Mesenteric fat pad (tissue), 1 donor: ENCODE results near the gene CREM. TPM values are rescaled to one million over a fixed set of nuclear protein-coding genes. Genes with fewer than 3 reads are reported as not detected.
"Not testable (repeated sequence)": the region's sequence is repeated elsewhere in the genome, so short reads cannot be mapped to it uniquely, and the experiment has no call there.

Experiments
- DNase-seq: peaks from one replicate; pipeline ENCODE4 v3.0.0-alpha.2; 2020; ENCODE audit warnings: low spot score
- long read RNA-seq: library from polyadenylated mRNA; unstranded; transcript quantifications from one replicate; pipeline ENCODE4 v2.0.0, GENCODE V29; 2020
- total RNA-seq: library from RNA; stranded (reverse); fragmentation: NEBNext Ultra II Directional; extraction: Animal tissue kit (Norgen Biotek cat#: 25700); gene quantifications from one replicate; pipeline ENCODE4 v1.2.1, GENCODE V29; 2021
- donor health status: DM: yes; HTN: yes; CAD: no.

The CREM gene
- 40.3 TPM for total RNA-seq
- long read RNA-seq, transcript CREM-207 (3 exons, 1,895 nt), result minor isoform, 9 of 90 reads
- long read RNA-seq, transcript CREM-230 (3 exons, 626 nt), result major isoform, 12 of 90 reads
- long read RNA-seq, transcript CREM-203 (3 exons, 1,625 nt), result minor isoform, 5 of 90 reads
- long read RNA-seq, transcript CREM-211 (4 exons, 1,207 nt), result minor isoform, 7 of 90 reads
- long read RNA-seq, partial matches to known transcripts, result 8 of 90 reads
- long read RNA-seq, other reads (novel, unspliced or antisense), result 30 of 90 reads

DNA sequence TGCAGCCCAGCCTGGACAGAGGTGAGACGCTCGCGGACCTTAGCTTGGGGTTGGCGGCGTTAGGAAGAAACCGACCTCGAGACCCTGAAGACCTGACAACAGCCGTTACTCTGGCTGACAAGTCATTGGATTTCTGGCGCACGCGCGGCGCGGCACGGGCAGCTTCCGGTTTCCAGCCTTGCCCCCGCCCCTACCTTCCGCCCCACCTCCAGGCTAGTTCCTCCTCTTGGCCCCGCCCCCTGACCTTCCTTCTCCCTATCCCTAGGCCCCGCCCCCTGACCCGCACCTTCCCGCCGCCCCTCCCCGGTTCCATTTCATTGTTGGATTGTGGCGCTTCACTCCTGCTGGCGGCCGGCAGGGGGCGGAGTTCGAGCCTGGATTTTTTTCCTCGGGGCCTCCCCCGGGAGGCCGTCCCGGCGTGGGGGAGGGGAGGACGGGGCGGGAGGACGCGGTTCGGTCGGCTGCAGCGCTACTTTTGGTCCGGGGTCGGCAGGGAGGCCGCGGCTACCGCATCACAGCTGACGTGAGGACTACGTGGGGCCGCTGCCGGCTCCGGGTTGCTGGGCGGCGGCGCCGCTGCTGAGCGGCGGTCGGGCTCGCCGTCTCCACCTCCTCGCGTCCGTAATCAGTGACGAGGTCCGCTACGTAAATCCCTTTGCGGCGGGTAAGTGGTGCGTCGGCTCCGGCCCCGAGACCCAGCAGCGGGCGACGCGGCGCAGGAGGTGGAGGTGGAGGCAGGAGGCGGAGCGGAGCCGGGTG lies at the start of gene CREM:
TSS of gene CREM (plus strand) at position 317 of the 759 bp plus-strand sequence. CDS start 10,990 bp downstream, outside the sequence.
- DNase-seq, result peak; percentile 99

DNA sequence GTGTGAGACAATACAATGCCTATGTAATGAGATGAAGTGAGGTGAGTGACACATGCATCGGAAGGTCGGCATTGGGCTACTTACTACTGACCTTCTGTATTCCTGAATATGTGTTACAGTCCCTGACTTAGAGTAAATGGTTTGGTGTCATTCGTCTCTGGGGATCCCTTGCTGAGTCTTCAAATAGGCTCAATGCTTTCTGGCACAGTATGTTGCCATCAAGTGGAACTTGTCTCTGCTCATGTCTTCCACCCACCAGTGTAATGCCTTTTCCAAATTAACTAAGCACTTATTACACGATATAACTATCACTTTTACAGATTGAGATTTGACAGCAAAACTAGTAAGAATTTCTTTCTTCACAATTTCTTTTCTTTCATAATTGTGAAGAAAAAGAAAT lies 47.4 kb upstream of the CREM start:
- DNase-seq, result no peak

DNA sequence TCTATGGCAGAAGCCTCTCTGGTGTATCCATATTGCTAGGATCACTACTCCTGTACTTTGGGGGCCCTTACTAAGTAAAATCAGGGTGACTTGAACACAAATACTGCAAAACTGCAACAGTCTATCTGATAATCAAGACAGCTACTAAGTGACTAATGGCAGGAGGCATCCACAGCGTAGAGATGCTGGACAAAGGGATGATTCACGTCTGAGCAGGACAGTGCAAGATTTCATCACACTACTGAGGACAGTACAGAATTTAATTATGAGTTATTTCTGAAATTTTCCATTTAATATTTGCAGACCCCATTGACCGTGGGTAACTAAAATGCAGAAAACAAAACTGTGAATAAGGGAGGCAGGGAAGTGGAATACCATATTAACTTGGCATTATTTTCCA lies 46.9 kb upstream of the CREM start:
- no peak for DNase-seq

DNA sequence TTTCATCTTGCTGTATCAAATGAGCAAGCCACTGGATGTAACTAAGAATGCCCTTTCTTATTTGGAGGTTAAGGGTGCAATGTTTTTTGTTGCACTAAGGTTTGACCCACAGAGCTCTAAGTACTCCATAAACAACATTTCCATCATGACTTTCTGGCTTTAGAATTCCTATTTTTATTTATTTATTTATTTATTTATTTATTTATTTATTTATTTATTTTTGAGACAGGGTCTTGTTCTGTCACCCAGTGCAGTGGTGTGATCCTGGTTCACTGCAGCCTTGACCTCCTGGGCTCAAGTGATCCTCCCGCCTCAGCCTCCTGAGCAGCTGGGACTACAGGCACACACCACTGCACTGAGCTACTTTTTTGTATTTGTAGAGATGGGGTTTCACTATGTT lies 46.4 kb upstream of the CREM start:
- not testable (repeated sequence) for DNase-seq

DNA sequence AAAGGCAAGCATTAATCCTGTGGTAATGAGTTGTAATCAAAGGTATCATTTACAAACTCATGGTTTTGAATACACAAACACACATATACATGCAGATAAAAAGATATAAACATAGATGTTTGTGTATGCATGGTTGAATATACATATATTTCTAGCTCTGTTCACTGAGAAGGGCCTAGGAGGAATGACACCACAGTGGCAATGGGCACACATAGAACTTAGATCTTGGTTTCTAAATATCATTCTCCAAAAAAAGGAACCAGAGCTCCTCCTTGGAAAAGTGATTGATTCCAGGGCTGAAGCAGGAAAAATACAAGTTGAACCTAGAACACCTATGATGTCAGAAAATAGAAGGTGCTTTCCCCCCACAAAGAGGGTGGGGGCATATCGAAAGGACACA lies 43.4 kb upstream of the CREM start:
- no peak for DNase-seq

GRCh38 chr10:35089611-35090161 lies 37.0 kb upstream of the CREM start:
- DNase-seq, result no peak

DNA sequence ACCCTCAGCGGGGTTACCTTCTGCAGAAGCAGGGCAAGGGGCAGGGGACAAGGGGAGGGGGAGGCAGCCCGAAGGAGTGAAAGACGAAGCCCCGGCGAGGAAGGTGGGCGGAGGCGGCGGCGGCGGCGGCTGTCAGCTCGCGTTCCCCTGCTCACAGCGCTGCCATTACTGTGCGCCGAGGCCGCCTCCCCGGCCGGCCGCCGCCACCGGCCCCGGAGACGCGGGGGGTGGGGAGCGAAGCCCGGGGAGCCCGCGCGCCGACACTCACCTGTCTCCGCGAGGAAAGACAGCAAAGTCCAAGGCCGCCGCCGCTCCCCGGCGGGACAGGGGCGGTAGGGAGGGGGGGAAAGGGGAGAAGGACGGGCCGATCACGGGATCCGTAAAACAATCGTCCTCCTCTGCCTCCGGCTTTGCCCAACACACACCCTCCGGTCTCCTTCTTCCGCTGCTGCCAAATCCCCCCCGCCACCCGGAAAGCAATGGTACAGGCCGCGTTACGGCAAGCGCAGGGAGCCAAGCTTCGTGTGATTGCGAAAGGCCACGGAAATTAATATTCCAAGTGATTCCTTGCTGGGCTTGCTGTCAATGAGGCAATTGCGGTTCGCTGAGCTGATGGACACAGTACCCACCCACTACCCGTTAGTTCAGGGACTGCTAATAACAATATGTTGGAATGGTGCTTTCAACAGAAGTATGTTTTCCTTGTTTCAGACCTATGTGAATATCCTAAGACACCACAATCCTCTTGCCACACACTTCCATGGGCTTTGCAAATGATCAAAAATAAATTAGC lies 36.3 kb upstream of the CREM start, which contains the start of gene CUL2:
TSS of gene CUL2 (minus strand) at position 180 of the 793 bp plus-strand sequence. CDS start 19,024 bp downstream, outside the sequence.
- peak; percentile 97 for DNase-seq

GRCh38 chr10:35091994-35092790 lies 34.5 kb upstream of the CREM start:
- no peak for DNase-seq

- DNase-seq, result no peak
These were observed 33.8 kb upstream of the CREM start for GRCh38 chr10:35092851-35093250.

GRCh38 chr10:35096312-35096711 lies 30.3 kb upstream of the CREM start:
- no peak for DNase-seq

GRCh38 chr10:35097510-35097909 lies 29.1 kb upstream of the CREM start:
- no peak for DNase-seq

GRCh38 chr10:35103882-35104281 lies 22.8 kb upstream of the CREM start:
- no peak for DNase-seq

GRCh38 chr10:35112571-35112970 lies 14.1 kb upstream of the CREM start:
- no peak for DNase-seq

- no peak for DNase-seq
These were observed 7.3 kb upstream of the CREM start for GRCh38 chr10:35119378-35119777.

GRCh38 chr10:35124540-35124939 lies 2.1 kb upstream of the CREM start:
- no peak for DNase-seq

DNA sequence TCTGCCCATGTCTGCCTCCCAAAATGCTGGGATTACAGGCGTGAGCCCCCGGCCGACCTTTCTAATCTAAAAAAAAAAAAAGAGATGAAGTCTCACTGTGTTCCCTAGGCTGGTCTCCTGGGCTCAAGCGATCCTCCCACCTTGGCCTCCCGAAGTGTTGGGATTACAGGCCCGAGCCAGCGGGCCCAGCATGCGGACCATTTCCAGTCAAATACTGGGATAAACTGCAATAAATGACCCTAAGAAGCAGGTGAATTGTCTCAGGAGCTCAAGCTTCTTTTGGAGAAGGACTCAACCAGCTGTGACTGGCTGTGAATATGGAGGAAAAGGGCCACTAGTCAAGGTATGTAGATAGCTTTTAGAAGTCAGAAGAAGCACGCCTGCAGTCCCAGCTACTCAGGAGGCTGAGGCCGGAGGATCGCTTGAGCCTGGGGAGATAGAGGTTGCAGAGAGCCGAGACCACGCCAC lies 550 bp upstream of the CREM start:
- DNase-seq, result no peak

DNA sequence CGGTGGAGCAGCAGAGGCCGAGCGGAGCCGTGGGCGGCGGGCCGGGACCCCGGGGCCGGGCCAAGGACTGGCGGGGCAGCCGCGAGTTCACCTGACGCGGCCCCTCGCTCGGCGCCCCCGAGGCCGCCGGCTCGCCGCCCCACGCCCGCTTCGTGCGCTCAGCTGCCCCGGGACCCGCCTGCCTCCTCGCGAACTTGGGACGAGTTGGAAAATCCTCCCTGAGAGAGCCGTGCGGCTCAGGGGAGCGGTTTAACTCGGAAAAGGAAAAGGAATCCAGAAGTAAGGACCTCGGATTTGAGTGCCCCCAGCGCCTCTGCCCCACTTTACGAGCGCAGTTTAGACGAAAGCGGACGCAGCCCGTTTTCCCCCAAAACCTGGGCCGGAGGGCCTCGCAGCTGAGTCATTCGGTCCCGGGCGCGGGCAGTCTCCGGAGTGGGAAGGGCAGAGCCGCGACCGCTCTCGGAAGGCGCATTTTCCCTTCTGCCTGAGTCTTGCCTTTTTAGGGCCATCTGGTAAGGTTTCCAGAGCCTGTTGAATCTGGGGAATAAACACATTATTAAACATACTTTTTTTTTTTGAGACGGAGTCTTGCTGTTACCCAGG lies 744 bp downstream of the CREM start:
- DNase-seq, result peak; percentile 94

- no peak for DNase-seq
These were observed 2.6 kb downstream of the CREM start for GRCh38 chr10:35129185-35129674.

DNA sequence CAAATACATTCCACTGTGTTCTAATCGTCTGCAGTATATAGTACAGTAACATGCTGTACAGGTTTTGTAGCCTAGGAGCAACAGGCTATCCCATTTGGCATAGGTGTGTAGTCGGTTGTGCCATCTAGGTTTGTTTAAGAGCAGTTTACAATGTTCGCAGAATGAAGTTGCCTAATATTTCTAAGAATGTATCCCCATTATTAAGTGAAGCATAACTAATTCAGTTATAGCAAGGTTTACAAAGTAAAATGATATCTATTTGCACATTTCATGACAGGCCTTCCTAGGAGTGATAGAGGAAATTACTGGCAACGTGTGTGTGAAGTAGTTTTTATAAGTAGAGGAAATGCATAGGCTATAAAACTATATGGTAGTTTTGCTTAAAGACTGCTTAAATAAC lies 4.0 kb downstream of the CREM start:
- no peak for DNase-seq

DNA sequence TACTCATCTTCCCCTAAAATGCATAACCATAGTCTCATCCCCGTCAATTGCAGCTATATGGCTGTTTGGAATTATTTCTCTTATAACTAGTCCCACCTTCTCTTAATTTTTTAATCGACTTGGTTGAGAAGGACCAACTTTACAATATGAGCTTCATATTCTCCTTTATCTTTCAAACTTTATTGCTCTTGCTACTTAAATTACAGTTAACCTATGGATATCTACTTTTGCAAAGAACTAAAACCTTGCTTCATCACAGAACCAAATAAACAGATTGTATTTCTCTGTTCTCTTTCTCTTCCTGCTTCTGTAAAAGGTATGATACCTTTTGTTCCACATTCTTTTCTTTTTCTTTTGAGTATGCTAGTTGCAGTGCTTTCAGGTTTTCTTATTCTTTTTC lies 6.1 kb downstream of the CREM start:
- DNase-seq, result no peak
